A673 (cell line): Measurements from ENCODE around the gene RPS2. TPM values are rescaled to one million over a fixed set of nuclear protein-coding genes. Genes with fewer than 3 reads are reported as not detected.
"Not testable (repeated sequence)": the region's sequence is repeated elsewhere in the genome, so short reads cannot be mapped to it uniquely, and the experiment has no call there.

ENCODE experiments used
- Bru-seq: library from RNA; stranded (reverse); fragments of 400-500 nt; gene quantifications from one replicate; lab custom pipeline; 2021; lab: Mats Ljungman, UMichigan
- BruChase-seq, 2 experiments: library from RNA; stranded (reverse); fragments of 400-500 nt; gene quantifications; one replicate each; lab custom pipeline; 2021; lab: Mats Ljungman, UMichigan
- BruUV-seq: library from RNA; stranded (reverse); fragments of 400-500 nt; replicated peaks from 2 replicates; lab custom pipeline; 2021; lab: Mats Ljungman, UMichigan
- CTCF ChIA-PET: fragments of 300-600 bp; sonication (Branson Sonifier 250); formaldehyde crosslinking; loops from one replicate; lab custom pipeline; 2022; ENCODE audit warnings: antibody characterized with exemption; lab: Charles Lee
- POLR2A ChIA-PET: fragments of 300-600 bp; sonication (Branson Sonifier 250); formaldehyde crosslinking; loops from one replicate; lab custom pipeline; 2022; ENCODE audit warnings: antibody characterized with exemption; ENCODE audit not compliant: low non-redundant PET; lab: Charles Lee
- DNase-seq: peaks from one replicate; pipeline ENCODE4 v3.0.0-alpha.2; 2015; ENCODE audit warnings: low spot score
- H3K27ac ChIP-seq: fragments of 200-600 bp; sonication (generic); 2 replicates; pipeline ENCODE4 v1.5.1; 2016; ENCODE audit warnings: mixed run types, low read depth, mild to moderate bottlenecking, mixed read lengths, antibody characterized with exemption, low read length; ENCODE audit not compliant: poor library complexity, severe bottlenecking
- H3K27me3 ChIP-seq: fragments of 200-600 bp; sonication (generic); replicated peaks from 2 replicates; pipeline ENCODE4 v1.6.1; 2017; ENCODE audit warnings: mixed run types, low read depth, mild to moderate bottlenecking, mixed read lengths, antibody characterized with exemption, low read length; ENCODE audit not compliant: insufficient read depth, poor library complexity
- H3K36me3 ChIP-seq: fragments of 200-600 bp; sonication (generic); 2 replicates; pipeline ENCODE4 v1.6.1; 2016; ENCODE audit warnings: mixed run types, mild to moderate bottlenecking, mixed read lengths, antibody characterized with exemption, low read length; ENCODE audit not compliant: insufficient read depth, poor library complexity, severe bottlenecking
- H3K4me1 ChIP-seq: fragments of 200-600 bp; sonication (generic); 2 replicates; pipeline ENCODE4 v1.6.1; 2017; ENCODE audit warnings: mixed run types, mild to moderate bottlenecking, mixed read lengths, antibody characterized with exemption, low read length; ENCODE audit not compliant: insufficient read depth, poor library complexity, severe bottlenecking
- H3K4me3 ChIP-seq: fragments of 200-600 bp; sonication (generic); 2 replicates; pipeline ENCODE4 v1.5.1; 2016; ENCODE audit warnings: low read depth, mixed run types, mild to moderate bottlenecking, mixed read lengths, low read length; ENCODE audit not compliant: poor library complexity, severe bottlenecking
- H3K9me3 ChIP-seq: fragments of 200-600 bp; sonication (generic); 2 replicates; pipeline ENCODE4 v1.6.1; 2016; ENCODE audit warnings: mixed run types, low read depth, mild to moderate bottlenecking, mixed read lengths, antibody characterized with exemption, low read length; ENCODE audit not compliant: poor library complexity, severe bottlenecking
- CTCF ChIP-seq: fragments of 300-800, 200-600 bp; sonication (generic); conservative IDR thresholded peaks from 2 replicates; pipeline ENCODE4 v1.5.1; 2017; ENCODE audit warnings: low read depth, mild to moderate bottlenecking, antibody characterized with exemption, low read length, moderate library complexity, mixed read lengths
- EZH2 ChIP-seq: fragments of 200-600 bp; sonication (generic); IDR thresholded peaks from 2 replicates; pipeline ENCODE4 v1.6.1; 2017; ENCODE audit warnings: borderline replicate concordance, low read depth, mild to moderate bottlenecking, mixed read lengths, antibody characterized with exemption, low read length; ENCODE audit not compliant: poor library complexity, severe bottlenecking
- intact Hi-C: fragments of 100-400 bp; cut with micrococcal nuclease; formaldehyde crosslinking; loops from one replicate; pipeline ENCODE4 v1.10.0; 2022; ENCODE audit not compliant: unreplicated experiment
- long read RNA-seq: library from polyadenylated mRNA; stranded (forward); transcript quantifications from one replicate; pipeline ENCODE4 v2.0.0, GENCODE V29; 2022
- total RNA-seq: library from RNA; stranded (reverse); gene quantifications from 2 replicates; pipeline ENCODE4 v1.2.3, GENCODE V29; 2021

Gene RPS2
- total RNA-seq (3,326 and 3,385 TPM in 2 replicates), Bru-seq, nascent RNA (percentile 100 among the genes with signal in this experiment), BruChase-seq, experiment 1, labeled RNA remaining after a 2-hour chase (percentile 100 among the genes with signal in this experiment), BruChase-seq, experiment 2, labeled RNA remaining after a 6-hour chase (percentile 100 among the genes with signal in this experiment)
- long read RNA-seq, transcript RPS2-201 (7 exons, 985 nt): major isoform, 7,607 of 9,962 reads
- long read RNA-seq, transcript RPS2-213 (5 exons, 1,186 nt): minor isoform, 8 of 9,962 reads
- long read RNA-seq, partial matches to known transcripts: 2,159 of 9,962 reads
- long read RNA-seq, other reads (novel, unspliced or antisense): 184 of 9,962 reads

GRCh38 chr16:1964506-1965395 lies at the start of gene RPS2:
RPS2 (minus strand) TSS chr16:1964826; CDS start chr16:1964625, 201 bp downstream.
- peaks cover 27% of the 10 kb centered on the region for H3K36me3 ChIP-seq

GRCh38 chr16:2013527-2013926 lies 48.9 kb upstream of the RPS2 start:
- H3K27me3 ChIP-seq: no peaks in the 10 kb centered on the region
- no peaks in the 10 kb centered on the region for H3K9me3 ChIP-seq
- no peak for DNase-seq
- H3K4me3 ChIP-seq: no peak overlapping the region
- CTCF ChIA-PET: interaction anchor here (1.2 kb wide), 1 partner anchor 127 kb away, joined by 3 read pairs; no protein-coding TSS in a partner anchor
- H3K27ac ChIP-seq: no peak overlapping the region
- no peak for TF ChIP-seq CTCF
- no peak for TF ChIP-seq EZH2
- H3K36me3 ChIP-seq: no peaks in the 10 kb centered on the region
- intact Hi-C loops: no loop called here
- BruUV-seq: no TSS peak
- peaks cover 10% of the 10 kb centered on the region for H3K4me1 ChIP-seq
- POLR2A ChIA-PET: no interaction called here

More at GRCh38 chr16:1964506-1965395, at the start of gene RPS2:
- ChIA-PET CTCF (interaction anchor here (0.7 kb wide), 1 partner anchor 47 kb away, joined by 7 read pairs; no protein-coding TSS in a partner anchor), POLR2A (interaction anchor here (0.6 to 1.1 kb wide), 8 partner anchors 14 to 495 kb away, joined by 3 to 17 read pairs (median 4); partner anchors contain the start of genes GFER and NOXO1)
- intact Hi-C loops: no loop called here
- H3K9me3 ChIP-seq: no peaks in the 10 kb centered on the region
- peaks cover 19% of the 10 kb centered on the region for H3K4me1 ChIP-seq
- no peaks in the 10 kb centered on the region for H3K27me3 ChIP-seq
- no TSS peak for BruUV-seq
- TF ChIP-seq CTCF: peak; percentile 3; the same call in 1 of the 2 replicates
- no peak for TF ChIP-seq EZH2
- peak within 1 kb of the TSS; percentile 95 for H3K27ac ChIP-seq
- peak within 1 kb of the TSS; percentile 88 for H3K4me3 ChIP-seq
- peak; percentile 99 for DNase-seq

- intact Hi-C loops, DNase-seq, H3K27ac ChIP-seq, H3K9me3 ChIP-seq, H3K36me3 ChIP-seq, H3K27me3 ChIP-seq, H3K4me3 ChIP-seq, BruUV-seq: not testable (repeated sequence)
- CTCF ChIA-PET: interaction anchor here (0.5 to 1.1 kb wide), 4 partner anchors 8 to 47 kb away, joined by 3 to 7 read pairs (median 6); partner anchors contain the start of gene RPS2
- peaks cover 22% of the 10 kb centered on the region for H3K4me1 ChIP-seq
- POLR2A ChIA-PET: interaction anchor here (0.7 kb wide), 1 partner anchor 144 kb away, joined by 18 read pairs; the partner anchor contains the start of gene TRAF7
These were observed 47.1 kb upstream of the RPS2 start for GRCh38 chr16:2011726-2012125.
